ENCODE data around the gene CLHC1. TPM values are rescaled to one million over a fixed set of nuclear protein-coding genes. Genes with fewer than 3 reads are reported as not detected.

Gene CLHC1
- total and polyA plus RNA-seq, 10 of the 15 experiments (the other 5 are each of a cell fraction or from before 2014, with no cell fraction given): 2.6 to 6.8 (median 4.7) TPM

DNA sequence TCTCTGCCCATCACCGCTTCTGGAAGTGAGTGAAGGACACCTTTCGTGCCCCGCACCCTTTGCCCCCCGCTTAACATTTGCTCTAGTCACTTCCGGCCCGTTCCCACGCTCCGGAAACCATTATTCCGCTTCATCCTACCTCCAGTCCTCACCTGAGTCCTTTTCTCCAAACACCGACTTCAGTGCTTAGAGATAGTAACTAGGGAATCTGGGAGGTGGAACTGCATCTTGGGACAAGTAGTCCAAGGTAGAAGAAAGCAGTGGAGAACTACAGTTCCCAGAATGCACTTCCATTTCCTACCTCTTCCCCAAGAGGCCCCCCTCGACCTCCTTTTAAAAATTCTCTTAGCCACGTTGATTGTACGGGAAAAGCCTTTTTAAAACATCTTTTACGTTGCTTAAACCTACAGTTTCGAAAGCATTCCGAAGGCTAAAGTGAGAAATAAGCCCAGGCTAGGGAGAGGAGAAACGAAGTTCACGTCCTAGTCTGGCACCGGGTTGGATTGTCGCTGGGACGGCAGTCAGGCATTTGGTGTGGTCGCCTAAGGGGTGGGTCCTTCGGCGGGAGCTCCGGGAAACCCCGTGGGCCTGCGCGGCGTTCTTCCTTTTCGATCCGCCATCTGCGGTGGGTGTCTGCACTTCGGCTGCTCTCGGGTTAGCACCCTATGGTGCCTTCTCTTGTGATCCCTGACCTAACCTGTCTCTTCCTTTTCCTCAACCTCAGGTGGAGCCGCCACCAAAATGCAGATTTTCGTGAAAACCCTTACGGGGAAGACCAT lies at the start of gene CLHC1, which contains the start of gene RPS27A (continued):
- TF ChIP-seq, protein P1, sequence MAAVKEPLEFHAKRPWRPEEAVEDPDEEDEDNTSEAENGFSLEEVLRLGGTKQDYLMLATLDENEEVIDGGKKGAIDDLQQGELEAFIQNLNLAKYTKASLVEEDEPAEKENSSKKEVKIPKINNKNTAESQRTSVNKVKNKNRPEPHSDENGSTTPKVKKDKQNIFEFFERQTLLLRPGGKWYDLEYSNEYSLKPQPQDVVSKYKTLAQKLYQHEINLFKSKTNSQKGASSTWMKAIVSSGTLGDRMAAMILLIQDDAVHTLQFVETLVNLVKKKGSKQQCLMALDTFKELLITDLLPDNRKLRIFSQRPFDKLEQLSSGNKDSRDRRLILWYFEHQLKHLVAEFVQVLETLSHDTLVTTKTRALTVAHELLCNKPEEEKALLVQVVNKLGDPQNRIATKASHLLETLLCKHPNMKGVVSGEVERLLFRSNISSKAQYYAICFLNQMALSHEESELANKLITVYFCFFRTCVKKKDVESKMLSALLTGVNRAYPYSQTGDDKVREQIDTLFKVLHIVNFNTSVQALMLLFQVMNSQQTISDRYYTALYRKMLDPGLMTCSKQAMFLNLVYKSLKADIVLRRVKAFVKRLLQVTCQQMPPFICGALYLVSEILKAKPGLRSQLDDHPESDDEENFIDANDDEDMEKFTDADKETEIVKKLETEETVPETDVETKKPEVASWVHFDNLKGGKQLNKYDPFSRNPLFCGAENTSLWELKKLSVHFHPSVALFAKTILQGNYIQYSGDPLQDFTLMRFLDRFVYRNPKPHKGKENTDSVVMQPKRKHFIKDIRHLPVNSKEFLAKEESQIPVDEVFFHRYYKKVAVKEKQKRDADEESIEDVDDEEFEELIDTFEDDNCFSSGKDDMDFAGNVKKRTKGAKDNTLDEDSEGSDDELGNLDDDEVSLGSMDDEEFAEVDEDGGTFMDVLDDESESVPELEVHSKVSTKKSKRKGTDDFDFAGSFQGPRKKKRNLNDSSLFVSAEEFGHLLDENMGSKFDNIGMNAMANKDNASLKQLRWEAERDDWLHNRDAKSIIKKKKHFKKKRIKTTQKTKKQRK (IDR thresholded peaks at IDR 0.05; ENCODE audit: low read depth, low read length): no peak
- TF ChIP-seq HDAC2 (IDR thresholded peaks at IDR 0.05) (no peak), BHLHE40 (IDR thresholded peaks at IDR 0.05; ENCODE audit: borderline replicate concordance in 1 of 2, low read depth in 2 of 2, low read length in 1 of 2) (no peak; a peak in 1 of 4 replicates), NR2C2 (IDR thresholded peaks at IDR 0.05; ENCODE audit: borderline replicate concordance, control insufficient read depth, insufficient read length, low read depth) (no peak), CBX3 (IDR thresholded peaks at IDR 0.05; ENCODE audit: borderline replicate concordance, low read depth) (no peak), NR2F1 (conservative IDR thresholded peaks at IDR 0.05) (no peak), DPF2 (IDR thresholded peaks at IDR 0.05) (no peak), SIX5 (IDR thresholded peaks at IDR 0.05; ENCODE audit: low read depth, low read length, severe bottlenecking) (peak; percentile 84), NR2C1 (IDR thresholded peaks at IDR 0.05) (peak; percentile 76), FOS (IDR thresholded peaks at IDR 0.05; ENCODE audit: borderline replicate concordance, extremely low read depth, insufficient read length) (no peak), CREB1 (IDR thresholded peaks at IDR 0.05; ENCODE audit: low read depth) (peak; percentile 59; the same call in 1 of the 2 replicates), NFYA (IDR thresholded peaks at IDR 0.05; ENCODE audit: borderline replicate concordance, low read depth, low read length) (no peak), CEBPB (IDR thresholded peaks at IDR 0.05; ENCODE audit: borderline replicate concordance in 1 of 2, low read depth in 2 of 2, low read length in 2 of 2) (no peak), NFYB (IDR thresholded peaks at IDR 0.05; ENCODE audit: insufficient read depth, low read depth, low read length) (no peak), YBX1 (IDR thresholded peaks at IDR 0.05) (no peak), HDAC6 (IDR thresholded peaks at IDR 0.05; ENCODE audit: unreplicated experiment) (peak; percentile 34), RCOR1 (conservative IDR thresholded peaks at IDR 0.05; ENCODE audit: low read depth, low read length) (no peak), ZNF274 (IDR thresholded peaks at IDR 0.05; ENCODE audit: insufficient read depth, insufficient read length) (no peak)
- TF ChIP-seq, protein P2, sequence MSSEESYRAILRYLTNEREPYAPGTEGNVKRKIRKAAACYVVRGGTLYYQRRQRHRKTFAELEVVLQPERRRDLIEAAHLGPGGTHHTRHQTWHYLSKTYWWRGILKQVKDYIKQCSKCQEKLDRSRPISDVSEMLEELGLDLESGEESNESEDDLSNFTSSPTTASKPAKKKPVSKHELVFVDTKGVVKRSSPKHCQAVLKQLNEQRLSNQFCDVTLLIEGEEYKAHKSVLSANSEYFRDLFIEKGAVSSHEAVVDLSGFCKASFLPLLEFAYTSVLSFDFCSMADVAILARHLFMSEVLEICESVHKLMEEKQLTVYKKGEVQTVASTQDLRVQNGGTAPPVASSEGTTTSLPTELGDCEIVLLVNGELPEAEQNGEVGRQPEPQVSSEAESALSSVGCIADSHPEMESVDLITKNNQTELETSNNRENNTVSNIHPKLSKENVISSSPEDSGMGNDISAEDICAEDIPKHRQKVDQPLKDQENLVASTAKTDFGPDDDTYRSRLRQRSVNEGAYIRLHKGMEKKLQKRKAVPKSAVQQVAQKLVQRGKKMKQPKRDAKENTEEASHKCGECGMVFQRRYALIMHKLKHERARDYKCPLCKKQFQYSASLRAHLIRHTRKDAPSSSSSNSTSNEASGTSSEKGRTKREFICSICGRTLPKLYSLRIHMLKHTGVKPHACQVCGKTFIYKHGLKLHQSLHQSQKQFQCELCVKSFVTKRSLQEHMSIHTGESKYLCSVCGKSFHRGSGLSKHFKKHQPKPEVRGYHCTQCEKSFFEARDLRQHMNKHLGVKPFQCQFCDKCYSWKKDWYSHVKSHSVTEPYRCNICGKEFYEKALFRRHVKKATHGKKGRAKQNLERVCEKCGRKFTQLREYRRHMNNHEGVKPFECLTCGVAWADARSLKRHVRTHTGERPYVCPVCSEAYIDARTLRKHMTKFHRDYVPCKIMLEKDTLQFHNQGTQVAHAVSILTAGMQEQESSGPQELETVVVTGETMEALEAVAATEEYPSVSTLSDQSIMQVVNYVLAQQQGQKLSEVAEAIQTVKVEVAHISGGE (CRISPR knock-in tag; IDR thresholded peaks at IDR 0.05): no peak
- TF ChIP-seq, protein P3, sequence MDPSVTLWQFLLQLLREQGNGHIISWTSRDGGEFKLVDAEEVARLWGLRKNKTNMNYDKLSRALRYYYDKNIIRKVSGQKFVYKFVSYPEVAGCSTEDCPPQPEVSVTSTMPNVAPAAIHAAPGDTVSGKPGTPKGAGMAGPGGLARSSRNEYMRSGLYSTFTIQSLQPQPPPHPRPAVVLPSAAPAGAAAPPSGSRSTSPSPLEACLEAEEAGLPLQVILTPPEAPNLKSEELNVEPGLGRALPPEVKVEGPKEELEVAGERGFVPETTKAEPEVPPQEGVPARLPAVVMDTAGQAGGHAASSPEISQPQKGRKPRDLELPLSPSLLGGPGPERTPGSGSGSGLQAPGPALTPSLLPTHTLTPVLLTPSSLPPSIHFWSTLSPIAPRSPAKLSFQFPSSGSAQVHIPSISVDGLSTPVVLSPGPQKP (IDR thresholded peaks at IDR 0.05; ENCODE audit: low read depth, low read length): 0 out of 2 replicates have a peak, but pooled peaks have one; percentile 48
- TF ChIP-seq, protein P4, sequence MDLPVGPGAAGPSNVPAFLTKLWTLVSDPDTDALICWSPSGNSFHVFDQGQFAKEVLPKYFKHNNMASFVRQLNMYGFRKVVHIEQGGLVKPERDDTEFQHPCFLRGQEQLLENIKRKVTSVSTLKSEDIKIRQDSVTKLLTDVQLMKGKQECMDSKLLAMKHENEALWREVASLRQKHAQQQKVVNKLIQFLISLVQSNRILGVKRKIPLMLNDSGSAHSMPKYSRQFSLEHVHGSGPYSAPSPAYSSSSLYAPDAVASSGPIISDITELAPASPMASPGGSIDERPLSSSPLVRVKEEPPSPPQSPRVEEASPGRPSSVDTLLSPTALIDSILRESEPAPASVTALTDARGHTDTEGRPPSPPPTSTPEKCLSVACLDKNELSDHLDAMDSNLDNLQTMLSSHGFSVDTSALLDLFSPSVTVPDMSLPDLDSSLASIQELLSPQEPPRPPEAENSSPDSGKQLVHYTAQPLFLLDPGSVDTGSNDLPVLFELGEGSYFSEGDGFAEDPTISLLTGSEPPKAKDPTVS (IDR thresholded peaks at IDR 0.05; ENCODE audit: low read depth, low read length): no peak
